Midbrain (tissue), 1 donor: ENCODE measurements around the gene TALDO1.
A peak's percentile ranks its signal among the peaks of the same experiment; 100 is the strongest.

Experiments used
- DNase-seq: peaks from one replicate; lab custom pipeline; 2025; lab: John Stamatoyannopoulos, UW

The TALDO1 gene

GRCh38 chr11:747158-748006 lies at the start of gene TALDO1:
TALDO1 (plus strand) TSS chr11:747464; CDS start chr11:747482, 18 bp downstream.
- DNase-seq, result peak; percentile 86

- no peak for DNase-seq
Observed at GRCh38 chr11:697811-698311, 49.4 kb upstream of the TALDO1 start.

- DNase-seq, result no peak
Observed at GRCh38 chr11:698493-699115, 48.7 kb upstream of the TALDO1 start.

- DNase-seq, result no peak
Observed at GRCh38 chr11:699116-699508, 48.2 kb upstream of the TALDO1 start.

- no peak for DNase-seq
Observed at GRCh38 chr11:699753-700152, 47.5 kb upstream of the TALDO1 start.

- DNase-seq, result no peak
Observed at GRCh38 chr11:701741-702461, 45.4 kb upstream of the TALDO1 start.

GRCh38 chr11:702462-703461 lies 44.5 kb upstream of the TALDO1 start:
- peak; percentile 20 for DNase-seq

- no peak for DNase-seq
Observed at GRCh38 chr11:703506-703905, 43.8 kb upstream of the TALDO1 start.

GRCh38 chr11:704228-704674 lies 43.0 kb upstream of the TALDO1 start:
- no peak for DNase-seq

GRCh38 chr11:704781-705645 lies 42.3 kb upstream of the TALDO1 start:
- no peak for DNase-seq

GRCh38 chr11:705646-706438 lies 41.4 kb upstream of the TALDO1 start, which contains the start of gene EPS8L2:
EPS8L2 (plus strand) TSS chr11:706231; CDS start chr11:709408, 3,177 bp downstream.
- no peak for DNase-seq

GRCh38 chr11:706439-706956 lies 40.8 kb upstream of the TALDO1 start:
- DNase-seq, result no peak

GRCh38 chr11:706957-707816 lies 40.1 kb upstream of the TALDO1 start:
- no peak for DNase-seq

GRCh38 chr11:707817-708420 lies 39.3 kb upstream of the TALDO1 start:
- DNase-seq, result no peak

GRCh38 chr11:708511-708910 lies 38.8 kb upstream of the TALDO1 start:
- DNase-seq, result no peak

GRCh38 chr11:709109-709997 lies 37.9 kb upstream of the TALDO1 start:
- DNase-seq, result no peak

- no peak for DNase-seq
Observed at GRCh38 chr11:714436-714835, 32.8 kb upstream of the TALDO1 start.
